Endothelial cell of umbilical vein (primary cell): Measurements from ENCODE around the gene CACHD1. TPM values are rescaled to one million over a fixed set of nuclear protein-coding genes. Genes with fewer than 3 reads are reported as not detected.

Source experiments
- BruUV-seq: library from RNA; stranded (reverse); fragments of 400-500 nt; replicated peaks from 2 replicates; lab custom pipeline; 2021; lab: Mats Ljungman, UMichigan
- CTCF ChIA-PET: fragments of 300-600, 350-600 bp; sonication (Branson Sonifier 250); formaldehyde crosslinking; loops from one replicate; lab custom pipeline; 2021; ENCODE audit warnings: antibody characterized with exemption, inconsistent platforms; lab: Charles Lee
- POLR2A ChIA-PET: fragments of 300-600, 350-600 bp; sonication (Branson Sonifier 250); formaldehyde crosslinking; loops from one replicate; lab custom pipeline; 2021; ENCODE audit warnings: antibody characterized with exemption, inconsistent platforms; lab: Charles Lee
- DNase-seq: peaks from one replicate; pipeline ENCODE4 v3.0.0-alpha.2; 2011; ENCODE audit warnings: low read depth, low spot score
- FAIRE-seq: peaks from 2 replicates; lab custom pipeline; 2011; peaks lifted over from hg19 to GRCh38; lab: Jason Lieb, UNC
- H2AFZ ChIP-seq: 2 replicates; pipeline ENCODE4 v1.6.0; 2012; ENCODE audit warnings: low read depth, low read length, control low read depth, inconsistent platforms
- H3K27ac ChIP-seq: 2 replicates; pipeline ENCODE4 v1.5.1; 2011; ENCODE audit warnings: low read depth, mild to moderate bottlenecking, control low read depth, low read length, moderate library complexity; ENCODE audit not compliant: insufficient read depth
- H3K27me3 ChIP-seq, 2 experiments: 2 replicates each; pipeline versions ENCODE4 v1.6.0 to v1.6.1; 2011; ENCODE audit warnings: low read length in 2 of 2, mixed read lengths in 1 of 2; ENCODE audit not compliant: control insufficient read depth in 2 of 2, insufficient read depth in 2 of 2
- H3K36me3 ChIP-seq, 2 experiments: 2 replicates in 1 of 2; 3 replicates in 1 of 2; pipeline ENCODE4 v1.5.1; 2011; ENCODE audit warnings: low read length in 2 of 2, mild to moderate bottlenecking in 1 of 2, moderate library complexity in 1 of 2; ENCODE audit not compliant: control insufficient read depth in 2 of 2, insufficient read depth in 2 of 2; ENCODE audit errors: extremely low read depth in 1 of 2
- H3K4me1 ChIP-seq: 3 replicates; pipeline ENCODE4 v1.5.1; 2011; ENCODE audit warnings: mild to moderate bottlenecking, low read length; ENCODE audit not compliant: control insufficient read depth, insufficient read depth; ENCODE audit errors: extremely low read depth
- H3K4me2 ChIP-seq: 2 replicates; pipeline ENCODE4 v1.6.1; 2011; ENCODE audit warnings: low read length, control low read depth, mixed read lengths; ENCODE audit not compliant: insufficient read depth
- H3K4me3 ChIP-seq, 3 experiments: fragments of 200-600 bp in 1 of 3; sonication (generic), shearing (Covaris generic) in 1 of 3; replicated peaks in 1 of 3; 2 replicates each; pipeline ENCODE4 v1.5.1; 2011 to 2016; ENCODE audit warnings: control low read depth in 3 of 3, low read length in 3 of 3, mild to moderate bottlenecking in 2 of 3, inconsistent platforms in 1 of 3, low read depth in 1 of 3, moderate library complexity in 1 of 3; ENCODE audit not compliant: insufficient read depth in 1 of 3
- H3K79me2 ChIP-seq: 2 replicates; pipeline ENCODE4 v1.6.0; 2012; ENCODE audit warnings: low read length, inconsistent platforms; ENCODE audit not compliant: control insufficient read depth, insufficient read depth
- H3K9ac ChIP-seq: replicated peaks from 2 replicates; pipeline ENCODE3; 2011; ENCODE audit warnings: low read length, control low read depth; ENCODE audit not compliant: insufficient read depth; ENCODE audit errors: extremely low read depth
- H3K9me1 ChIP-seq: replicated peaks from 3 replicates; pipeline ENCODE4 v1.6.0; 2011; ENCODE audit warnings: mild to moderate bottlenecking, low read length; ENCODE audit not compliant: control insufficient read depth, insufficient read depth; ENCODE audit errors: extremely low read depth
- H3K9me3 ChIP-seq: replicated peaks from 2 replicates; pipeline ENCODE4 v1.5.1; 2012; ENCODE audit warnings: low read length, inconsistent platforms; ENCODE audit not compliant: control insufficient read depth, insufficient read depth
- H4K20me1 ChIP-seq: replicated peaks from 2 replicates; pipeline ENCODE3; 2011; ENCODE audit warnings: mild to moderate bottlenecking, low read length; ENCODE audit not compliant: control insufficient read depth, insufficient read depth; ENCODE audit errors: extremely low read depth
- CTCF ChIP-seq, 2 donors: IDR thresholded peaks; 1 replicate in 1 of 2; 2 replicates in 1 of 2; pipeline ENCODE4 v1.5.1; 2011; ENCODE audit warnings: low read length in 2 of 2, mild to moderate bottlenecking in 2 of 2, moderate library complexity in 2 of 2, control low read depth in 1 of 2, inconsistent platforms in 1 of 2, low read depth in 1 of 2; ENCODE audit not compliant: insufficient read depth in 1 of 2; ENCODE audit errors: extremely low read depth in 1 of 2
- EZH2 ChIP-seq: IDR thresholded peaks from 2 replicates; pipeline ENCODE4 v1.6.1; 2012; ENCODE audit warnings: borderline replicate concordance, low read depth, mild to moderate bottlenecking, moderate library complexity, low read length, inconsistent platforms; ENCODE audit not compliant: severe bottlenecking
- GATA2 ChIP-seq: IDR thresholded peaks from 2 replicates; pipeline ENCODE4 v1.7.0; 2011; ENCODE audit warnings: low read depth, mild to moderate bottlenecking, moderate library complexity, mixed read lengths, low read length; ENCODE audit not compliant: insufficient read length, insufficient read depth
- JUN ChIP-seq: IDR thresholded peaks from 2 replicates; pipeline ENCODE4 v1.6.1; 2011; ENCODE audit warnings: borderline replicate concordance, low read depth; ENCODE audit not compliant: insufficient read length, insufficient read depth
- MAX ChIP-seq: IDR thresholded peaks from 2 replicates; pipeline ENCODE4 v1.6.1; 2011; ENCODE audit not compliant: insufficient read depth, insufficient read length
- POLR2A ChIP-seq: IDR thresholded peaks from 2 replicates; pipeline ENCODE4 v1.6.1; 2012; ENCODE audit warnings: low read depth, mild to moderate bottlenecking, control low read depth, low read length
- dilution Hi-C: fragments of 300-500 bp; cut with MboI; formaldehyde crosslinking; loops from one replicate; pipeline ENCODE4 v1.15.0; 2019; ENCODE audit warnings: low sequenced_read_pairs; ENCODE audit not compliant: extremely low pct_ligation_motif_present
- intact Hi-C: fragments of 100-400 bp; cut with micrococcal nuclease; formaldehyde crosslinking; loops from one replicate; pipeline ENCODE4 v1.10.0; 2022
- polyA plus RNA-seq, 4 experiments: library from polyadenylated mRNA; depleted of rRNA in 3 of 4; stranded (reverse) in 3 of 4; unstranded in 1 of 4; fragments of >200 nt; gene quantifications; 2 replicates each; pipeline versions ENCODE4 v1.2.1 to v1.2.3, GENCODE V29; 2011 to 2012; ENCODE audit warnings: missing spikeins in 1 of 4
- total RNA-seq: library from RNA; stranded (reverse); gene quantifications from 2 replicates; pipeline ENCODE4 v1.2.3, GENCODE V29; 2021

The CACHD1 gene
- total and polyA plus RNA-seq, 2 donors (not counting 3 experiments of a cell fraction or from before 2014, with no cell fraction given), result 3.6 to 9.3 TPM

- H2AFZ ChIP-seq, result no peak overlapping the region
- H3K9ac ChIP-seq, result no peak overlapping the region
- no peaks in the 10 kb centered on the region for H3K79me2 ChIP-seq
- TF ChIP-seq MAX (no peak), GATA2 (no peak), EZH2 (no peak), CTCF (IDR thresholded peaks at IDR 0.05; ENCODE audit: extremely low read depth in 1 of 2, insufficient read depth in 1 of 2, low read depth in 1 of 2, low read length in 2 of 2) (no peak), POLR2A (no peak), JUN (no peak)
- H3K9me1 ChIP-seq, result no peaks in the 10 kb centered on the region
- no TSS peak for BruUV-seq
- no peaks in the 10 kb centered on the region for H3K36me3 ChIP-seq
- no peaks in the 10 kb centered on the region for H3K9me3 ChIP-seq
- no peaks in the 10 kb centered on the region for H3K4me1 ChIP-seq
- no peak overlapping the region for H3K4me3 ChIP-seq
- dilution Hi-C loops (no loop called here), intact Hi-C loops (no loop called here)
- no peaks in the 10 kb centered on the region for H4K20me1 ChIP-seq
- FAIRE-seq (no peak), DNase-seq (no peak)
- ChIA-PET POLR2A (no interaction called here), CTCF (no interaction called here)
- no peak overlapping the region for H3K27ac ChIP-seq
- H3K27me3 ChIP-seq, result no peaks in the 10 kb centered on the region
- no peak overlapping the region for H3K4me2 ChIP-seq
Measured at GRCh38 chr1:64427879-64428278, 42.0 kb upstream of the CACHD1 start.
